Stimulated activated CD4-positive, alpha-beta T cell treated with anti-CD3 and anti-CD28 coated beads, TNF-alpha, amount 100 ng/mL, for 4 hours (primary cell): ENCODE results near the gene HINT3.
"Not testable (repeated sequence)": the region's sequence is repeated elsewhere in the genome, so short reads cannot be mapped to it uniquely, and the experiment has no call there.

ENCODE experiments used
- DNase-seq, 3 experiments: peaks; one replicate each; pipeline ENCODE4 v3.0.0-alpha.2; 2020; ENCODE audit warnings: low read depth in 3 of 3

Gene HINT3

DNA sequence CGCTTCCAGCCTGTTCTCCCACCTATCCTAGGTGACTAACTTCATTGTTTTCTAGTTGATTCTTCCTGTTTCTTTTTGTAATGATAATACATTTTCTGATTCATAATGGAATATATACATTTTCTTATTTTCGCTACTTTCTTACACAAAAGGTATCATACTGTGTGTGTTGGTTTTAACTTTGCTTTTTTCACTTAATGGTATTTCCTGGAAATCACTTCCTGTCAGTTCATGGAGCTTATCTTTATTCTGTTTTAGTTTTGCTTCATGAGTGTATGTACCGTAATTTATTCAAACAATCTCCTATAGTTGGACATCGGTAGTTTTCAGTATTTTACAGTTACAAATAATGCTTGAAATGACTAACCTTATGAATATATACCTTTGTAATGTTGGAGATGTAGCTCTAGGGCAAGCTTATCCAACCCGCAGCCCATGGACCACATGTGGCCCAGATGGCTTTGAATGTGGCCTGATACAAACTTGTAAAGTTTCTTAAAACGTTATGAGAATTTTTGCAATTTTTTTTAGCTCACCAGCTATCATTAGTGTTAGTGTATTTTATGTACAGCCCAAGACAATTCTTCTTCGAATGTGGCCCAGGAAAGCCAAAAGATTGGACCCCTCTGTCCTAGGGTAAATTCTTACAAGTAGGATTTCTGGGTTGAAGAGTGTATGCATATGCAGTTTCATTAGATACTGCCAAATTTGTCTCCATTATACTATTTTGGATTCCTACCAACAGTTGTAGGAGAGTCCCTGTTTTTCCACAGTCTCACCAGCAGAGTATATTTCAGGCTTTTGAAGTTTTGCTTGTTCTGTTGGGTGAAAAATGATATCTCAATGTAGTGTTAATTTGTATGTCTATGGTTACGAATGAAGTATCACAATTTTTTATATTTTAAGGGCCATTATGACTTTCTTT is 46.4 kb downstream of the HINT3 start:
- no peak for DNase-seq

DNA sequence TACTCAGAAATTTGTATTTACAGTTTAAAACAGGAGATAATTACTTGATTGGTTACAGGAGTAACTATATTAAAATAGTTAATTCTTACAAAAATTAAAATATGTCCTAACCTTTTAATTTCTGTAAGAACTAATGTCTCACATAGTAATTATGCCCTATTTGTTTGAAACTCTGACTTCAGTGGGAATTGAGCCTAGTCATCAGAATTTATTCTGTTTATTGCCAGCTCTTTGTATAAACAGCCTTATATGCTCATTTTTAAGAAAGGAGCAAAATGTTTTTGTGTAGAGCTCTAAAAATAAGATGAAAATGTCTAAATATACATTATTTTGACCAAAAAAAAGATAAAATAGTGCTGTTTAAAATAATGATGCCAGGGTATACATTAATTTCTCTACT is 51.2 kb downstream of the HINT3 start:
- DNase-seq = no peak

DNA sequence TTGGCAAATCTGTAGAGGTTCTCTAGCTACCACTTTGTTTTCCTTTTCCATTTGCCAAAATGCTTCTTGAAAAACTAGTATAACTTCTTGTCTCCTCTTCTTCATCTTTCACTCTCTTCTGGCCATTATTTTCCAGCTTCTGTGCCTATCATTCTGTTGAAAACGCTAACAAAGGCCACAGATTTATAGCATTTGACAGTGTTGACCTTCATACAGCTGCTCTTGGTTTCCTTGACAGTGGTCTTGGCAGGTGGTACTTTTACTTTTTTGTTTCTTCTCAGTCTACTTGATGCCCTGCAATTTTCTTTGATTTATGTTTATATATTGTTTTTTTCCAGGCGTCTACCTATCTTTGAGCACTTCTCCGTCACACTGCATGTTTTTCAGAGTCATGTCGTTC is 53.5 kb downstream of the HINT3 start:
- no peak for DNase-seq

DNA sequence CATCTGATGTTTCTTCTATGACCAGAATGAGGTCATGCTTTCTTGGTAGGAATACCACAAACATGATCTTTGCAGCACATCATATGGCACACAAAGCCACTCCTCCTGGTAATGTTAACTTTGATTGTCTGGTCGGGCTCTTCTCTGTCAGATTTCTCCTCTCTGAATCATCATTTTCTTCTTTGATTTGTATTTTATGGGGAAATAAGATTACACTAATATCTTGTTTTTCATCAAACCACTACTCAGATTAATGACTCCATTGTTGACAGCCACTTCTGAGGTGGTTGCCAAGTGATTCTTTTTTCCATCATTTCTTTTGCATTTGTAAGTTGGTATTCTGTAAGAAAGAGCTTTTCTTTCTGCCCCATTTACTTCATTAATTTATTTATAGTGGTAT is 59.3 kb downstream of the HINT3 start:
- DNase-seq = no peak

DNA sequence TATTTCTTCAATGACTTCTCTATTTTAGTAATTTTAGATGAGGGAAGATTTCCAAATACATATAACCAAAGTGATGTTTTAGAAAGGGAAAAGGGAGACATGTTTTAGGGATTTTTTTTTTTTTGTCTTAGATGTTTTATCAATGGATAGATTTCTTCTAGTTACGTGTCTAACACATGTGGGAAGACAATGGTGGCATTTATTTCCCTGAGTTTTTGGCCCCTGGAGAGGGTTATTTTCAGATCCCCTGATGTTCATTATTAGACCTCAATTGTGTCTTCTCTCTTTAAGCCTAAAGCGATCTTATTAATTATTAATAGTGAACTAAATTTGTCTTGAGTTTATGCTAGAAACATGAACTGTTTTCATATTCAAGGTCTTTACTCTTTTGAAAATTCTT is 60.0 kb downstream of the HINT3 start:
- DNase-seq = no peak

DNA sequence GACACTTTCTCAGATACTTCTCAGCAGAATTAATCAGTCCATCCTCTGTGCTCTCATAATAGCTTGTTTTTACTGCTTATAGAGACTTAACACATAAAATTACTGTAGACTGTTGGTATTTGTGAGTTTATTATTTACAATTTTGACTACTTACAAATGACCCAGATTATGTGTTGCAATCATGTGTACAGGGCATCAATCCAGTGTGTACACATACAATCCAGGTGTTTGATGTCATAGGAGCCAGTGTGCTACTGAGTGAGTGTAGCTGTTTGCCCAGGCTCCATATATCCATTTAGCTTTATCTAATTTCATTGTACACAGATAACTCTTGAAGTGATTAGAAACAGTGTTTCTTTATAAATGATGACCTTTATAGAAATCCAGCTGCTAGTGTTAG is 61.1 kb downstream of the HINT3 start:
- no peak for DNase-seq

DNA sequence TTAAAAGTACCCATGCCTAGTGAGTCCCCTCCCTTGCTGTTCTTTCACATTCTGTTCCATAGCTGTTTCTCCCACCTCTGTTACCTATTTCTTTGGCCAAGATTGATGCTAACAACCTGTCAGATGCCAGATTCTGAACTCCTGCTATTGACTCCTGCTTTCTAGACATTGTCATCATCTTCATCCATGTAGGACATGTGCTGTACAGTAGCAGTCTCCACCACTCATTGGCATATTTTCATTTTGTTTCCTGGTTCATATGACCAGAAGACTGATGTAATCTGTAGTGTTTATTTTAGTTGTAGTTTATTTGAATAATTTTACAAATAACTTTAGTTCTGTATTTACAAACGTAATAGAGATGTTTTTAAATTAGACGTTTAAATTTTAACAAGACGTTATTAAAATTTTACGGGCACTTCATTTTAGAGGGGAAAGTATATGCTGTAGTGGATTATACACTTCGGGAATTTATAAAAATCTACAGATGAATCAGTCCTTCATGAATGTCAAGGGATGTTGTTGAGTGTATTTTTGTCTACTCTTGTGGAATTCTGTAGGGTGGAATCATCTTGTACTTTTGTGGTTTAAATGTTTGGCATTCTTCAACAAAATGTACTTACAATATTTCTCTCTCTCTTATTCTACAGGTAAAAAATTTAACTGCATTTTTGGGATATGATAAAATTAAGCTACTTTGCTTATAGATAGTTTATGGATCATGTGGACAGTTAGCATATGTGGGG is 63.9 kb downstream of the HINT3 start:
- DNase-seq = no peak

DNA sequence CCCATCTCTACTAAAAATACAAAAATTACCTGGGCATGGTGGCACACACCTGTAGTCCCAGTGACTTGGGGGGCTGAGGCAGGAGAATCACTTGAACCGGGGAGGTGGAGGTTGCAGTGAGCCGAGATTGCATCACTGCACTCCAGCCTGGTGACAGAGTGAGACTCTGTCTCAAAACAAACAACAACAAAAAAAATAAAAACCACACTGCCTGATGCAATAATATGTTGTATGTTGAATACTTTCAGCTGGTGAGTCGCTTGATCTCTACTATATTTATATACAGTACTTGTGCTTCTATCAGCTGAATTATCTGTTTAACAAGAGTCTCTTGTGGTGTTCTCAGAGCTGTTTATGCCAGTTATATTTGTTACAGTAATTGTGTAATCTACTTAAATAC is 66.9 kb downstream of the HINT3 start:
- not testable (repeated sequence) for DNase-seq

DNA sequence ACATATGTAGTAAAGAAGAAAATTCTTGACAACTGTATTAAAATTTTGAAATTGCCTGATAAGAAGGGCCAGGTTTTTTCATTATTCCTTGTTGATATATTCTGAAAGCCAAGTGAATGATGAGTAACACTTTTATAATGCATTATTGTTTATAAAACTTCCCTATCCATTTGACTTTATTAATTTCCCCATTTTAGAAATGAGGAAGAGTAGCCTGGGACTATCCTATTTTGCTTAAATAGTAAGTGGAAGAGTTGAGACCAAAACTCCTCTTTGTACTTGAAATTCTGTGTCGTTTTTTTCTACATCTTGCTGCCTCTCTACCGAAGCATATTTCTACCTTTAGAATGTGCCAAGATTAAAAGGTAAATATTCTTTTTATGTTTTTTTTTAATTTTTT is 69.4 kb downstream of the HINT3 start:
- DNase-seq = no peak

DNA sequence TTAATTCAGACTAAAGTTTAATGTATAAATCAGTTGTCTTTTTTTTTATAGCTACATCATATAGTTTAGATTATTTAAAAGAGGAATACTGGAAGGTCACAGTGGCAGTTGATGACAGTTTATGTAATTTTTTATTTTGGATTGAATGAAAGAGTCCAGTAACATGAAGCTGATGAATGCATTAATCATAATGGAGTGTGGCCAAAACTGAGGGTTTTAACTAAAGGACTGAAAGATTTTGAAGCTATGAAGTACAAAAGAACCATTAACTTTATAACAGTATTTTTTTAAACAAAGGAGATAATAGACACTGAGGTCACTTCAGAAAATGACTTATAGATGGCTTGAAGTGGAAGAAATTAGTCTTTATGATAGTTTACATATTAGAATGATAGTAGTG is 71.0 kb downstream of the HINT3 start:
- no peak for DNase-seq
